GM23338 (cell line): ENCODE measurements around the gene SHROOM2. TPM values are rescaled to one million over a fixed set of nuclear protein-coding genes. Genes with fewer than 3 reads are reported as not detected.

Experiments
- ATAC-seq: fragments of 200-7000 bp; cut with Tn5 transposase; 3 replicates; pipeline ENCODE4 v1.9.1; 2020
- DNase-seq: peaks from one replicate; pipeline ENCODE4 v3.0.0-alpha.2; 2015; ENCODE audit warnings: low spot score
- H2AFZ ChIP-seq: fragments of 200-600 bp; sonication (generic); 2 replicates; pipeline ENCODE4 v1.8.0; 2016; ENCODE audit warnings: antibody characterized with exemption, mild to moderate bottlenecking, moderate library complexity
- H3F3A ChIP-seq: fragments of 200-600 bp; sonication (generic); replicated peaks from 2 replicates; pipeline ENCODE4 v1.8.0; 2017; ENCODE audit warnings: antibody characterized with exemption, mixed run types, low read depth
- H3K27ac ChIP-seq: fragments of 200-600 bp; sonication (generic); 2 replicates; pipeline ENCODE4 v1.6.1; 2016; ENCODE audit warnings: low read depth
- H3K27me3 ChIP-seq: fragments of 200-600 bp; sonication (generic); 2 replicates; pipeline ENCODE4 v1.8.0; 2016; ENCODE audit warnings: mild to moderate bottlenecking, mixed run types, moderate library complexity; ENCODE audit not compliant: insufficient read depth
- H3K36me3 ChIP-seq: fragments of 200-600 bp; sonication (generic); 2 replicates; pipeline ENCODE4 v1.8.0; 2016; ENCODE audit warnings: mild to moderate bottlenecking; ENCODE audit not compliant: insufficient read depth
- H3K4me1 ChIP-seq: fragments of 200-600 bp; sonication (generic); 2 replicates; pipeline ENCODE4 v1.8.0; 2016; ENCODE audit warnings: mild to moderate bottlenecking, moderate library complexity; ENCODE audit not compliant: insufficient read depth
- H3K4me2 ChIP-seq: fragments of 200-600 bp; sonication (generic); 2 replicates; pipeline ENCODE4 v1.7.1; 2017; ENCODE audit warnings: mixed run types
- H3K4me3 ChIP-seq: fragments of 200-600 bp; sonication (generic); 2 replicates; pipeline ENCODE4 v1.6.1; 2016; ENCODE audit warnings: mixed run types
- H3K79me2 ChIP-seq: fragments of 200-600 bp; sonication (generic); replicated peaks from 2 replicates; pipeline ENCODE4 v1.8.0; 2017; ENCODE audit warnings: mild to moderate bottlenecking; ENCODE audit not compliant: insufficient read depth
- H3K9me2 ChIP-seq: fragments of 200-600 bp; sonication (generic); 2 replicates; pipeline ENCODE4 v1.8.0; 2017; ENCODE audit not compliant: insufficient read depth
- H4K20me1 ChIP-seq: fragments of 200-600 bp; sonication (generic); replicated peaks from 2 replicates; pipeline ENCODE4 v1.8.0; 2017; ENCODE audit warnings: mild to moderate bottlenecking; ENCODE audit not compliant: insufficient read depth
- H3K27ac Mint-ChIP-seq: 2 replicates; pipeline ENCODE4 v1.8.0; 2020; ENCODE audit warnings: inconsistent platforms, mild to moderate bottlenecking, moderate library complexity, mixed read lengths
- H3K27me3 Mint-ChIP-seq: 3 replicates; pipeline ENCODE4 v1.8.0; 2022; ENCODE audit warnings: low read depth, mild to moderate bottlenecking, moderate library complexity, mixed read lengths, inconsistent platforms; ENCODE audit not compliant: insufficient read depth, poor library complexity
- H3K36me3 Mint-ChIP-seq: 3 replicates; pipeline ENCODE4 v1.8.0; 2021; ENCODE audit warnings: low read depth, mild to moderate bottlenecking, inconsistent platforms, moderate library complexity, mixed read lengths
- H3K4me1 Mint-ChIP-seq: 3 replicates; pipeline ENCODE4 v1.8.0; 2020; ENCODE audit warnings: mild to moderate bottlenecking, inconsistent platforms, mixed read lengths
- H3K4me3 Mint-ChIP-seq: 3 replicates; pipeline ENCODE4 v1.8.0; 2021; ENCODE audit warnings: moderate library complexity, mild to moderate bottlenecking, inconsistent platforms, mixed read lengths
- H3K9me3 Mint-ChIP-seq: 3 replicates; pipeline ENCODE4 v1.8.0; 2020; ENCODE audit warnings: moderate library complexity, mild to moderate bottlenecking, inconsistent platforms, mixed read lengths
- CTCF ChIP-seq, 2 experiments: fragments of 200-600 bp in 1 of 2; sonication (generic) in 1 of 2; conservative IDR thresholded peaks; 2 replicates each; pipeline versions ENCODE4 v1.5.1 to v1.6.1; 2016 to 2017; ENCODE audit warnings: antibody characterized with exemption in 2 of 2, low read depth in 2 of 2, mild to moderate bottlenecking in 2 of 2, moderate library complexity in 1 of 2
- ETS1 ChIP-seq: IDR thresholded peaks from 2 replicates; pipeline ENCODE4 v1.6.1; 2016; ENCODE audit warnings: antibody characterized with exemption
- EZH2phosphoT487 ChIP-seq: fragments of 200-600 bp; sonication (generic); IDR thresholded peaks from one replicate; pipeline ENCODE4 v1.8.1; 2018; ENCODE audit warnings: antibody characterized with exemption; ENCODE audit not compliant: unreplicated experiment
- JUNB ChIP-seq: IDR thresholded peaks from one replicate; pipeline ENCODE4 v1.6.1; 2016; ENCODE audit warnings: antibody characterized with exemption; ENCODE audit not compliant: unreplicated experiment
- NANOG ChIP-seq: IDR thresholded peaks from 2 replicates; pipeline ENCODE4 v1.6.1; 2016; ENCODE audit warnings: antibody characterized with exemption, borderline replicate concordance
- POLR2AphosphoS5 ChIP-seq: IDR thresholded peaks from 2 replicates; pipeline ENCODE4 v1.6.1; 2016; ENCODE audit warnings: antibody characterized with exemption, low read depth
- STAT1 ChIP-seq: IDR thresholded peaks from one replicate; pipeline ENCODE4 v1.6.1; 2016; ENCODE audit warnings: antibody characterized with exemption; ENCODE audit not compliant: unreplicated experiment
- ZNF114 ChIP-seq: fragments of 250-450 bp; sonication (Bioruptor Pico); IDR thresholded peaks from 2 replicates; pipeline ENCODE4 v1.5.0; 2020; ENCODE audit warnings: mild to moderate bottlenecking, moderate library complexity
- ZNF331 ChIP-seq: fragments of 250-450 bp; sonication (Bioruptor Pico); IDR thresholded peaks from 2 replicates; pipeline ENCODE4 v1.5.0; 2020; ENCODE audit warnings: low read depth, mild to moderate bottlenecking, moderate library complexity
- ZNF462 ChIP-seq: fragments of 250-450 bp; sonication (Bioruptor Pico); IDR thresholded peaks from 2 replicates; pipeline ENCODE4 v1.5.0; 2020; ENCODE audit warnings: mild to moderate bottlenecking, moderate library complexity
- polyA plus RNA-seq: library from polyadenylated mRNA; unstranded; fragments of >200 nt; fragmentation: Nextera tagmentation; extraction: Ambion mirVana; gene quantifications from 2 replicates; pipeline ENCODE4 v1.2.1, GENCODE V29; 2016
- total RNA-seq: library from RNA; depleted of rRNA; stranded (reverse); fragments of >200 nt; shearing (Covaris generic); gene quantifications from 2 replicates; pipeline ENCODE4 v1.2.3, GENCODE V29; 2014

The SHROOM2 gene
- total and polyA plus RNA-seq, 2 experiments from 2014 or later = 3.5 to 15.8 TPM

GRCh38 chrX:9953396-9953795, 167.2 kb downstream of the SHROOM2 start:
- Mint-ChIP-seq H3K27ac (no peak overlapping the region), H3K36me3 (peaks cover 24% of the 10 kb centered on the region; the same call in 2 of the 3 replicates), H3K4me3 (no peak overlapping the region), H3K9me3 (peaks cover 15% of the 10 kb centered on the region), H3K27me3 (peaks cover 3% of the 10 kb centered on the region), H3K4me1 (peaks cover 3% of the 10 kb centered on the region; the same call in 1 of the 3 replicates)
- ATAC-seq (no peak), DNase-seq (no peak)
- H3K27me3 ChIP-seq = no peaks in the 10 kb centered on the region
- no peak overlapping the region for H3K4me3 ChIP-seq
- H3K27ac ChIP-seq = no peak overlapping the region
- no peaks in the 10 kb centered on the region for H3K9me2 ChIP-seq
- no peak overlapping the region for H3K4me2 ChIP-seq
- TF ChIP-seq JUNB (no peak), POLR2AphosphoS5 (no peak), ZNF462 (no peak), EZH2phosphoT487 (no peak), NANOG (no peak)
- H3K36me3 ChIP-seq = no peaks in the 10 kb centered on the region; the same call in 1 of the 2 replicates
- H4K20me1 ChIP-seq = no peaks in the 10 kb centered on the region
- no peak overlapping the region for H2AFZ ChIP-seq
- no peaks in the 10 kb centered on the region for H3F3A ChIP-seq
- H3K79me2 ChIP-seq = no peaks in the 10 kb centered on the region
- no peaks in the 10 kb centered on the region for H3K4me1 ChIP-seq

GRCh38 chrX:9955506-9955905, 169.3 kb downstream of the SHROOM2 start:
- no peaks in the 10 kb centered on the region for H3K9me2 ChIP-seq
- H3K27ac ChIP-seq = no peak overlapping the region
- Mint-ChIP-seq H3K9me3 (peaks cover 15% of the 10 kb centered on the region), H3K4me3 (no peak overlapping the region), H3K4me1 (peaks cover 3% of the 10 kb centered on the region; the same call in 1 of the 3 replicates), H3K27ac (no peak overlapping the region), H3K27me3 (peaks cover 3% of the 10 kb centered on the region), H3K36me3 (peaks cover 21% of the 10 kb centered on the region; the same call in 2 of the 3 replicates)
- H3K79me2 ChIP-seq = no peaks in the 10 kb centered on the region
- ATAC-seq (no peak), DNase-seq (no peak)
- H3K36me3 ChIP-seq = no peaks in the 10 kb centered on the region; the same call in 1 of the 2 replicates
- no peaks in the 10 kb centered on the region for H3F3A ChIP-seq
- H3K4me3 ChIP-seq = no peak overlapping the region
- H3K27me3 ChIP-seq = no peaks in the 10 kb centered on the region
- no peak overlapping the region for H2AFZ ChIP-seq
- no peaks in the 10 kb centered on the region for H3K4me1 ChIP-seq
- H3K4me2 ChIP-seq = no peak overlapping the region
- H4K20me1 ChIP-seq = no peaks in the 10 kb centered on the region
- TF ChIP-seq ZNF331 (no peak), ZNF114 (CRISPR knock-in tag) (no peak), STAT1 (no peak), POLR2AphosphoS5 (no peak), CTCF (conservative IDR thresholded peaks at IDR 0.05; ENCODE audit: low read depth in 2 of 2) (no peak), ETS1 (no peak)
